GM12878 (cell line): ENCODE results near the gene HOXC5. TPM values are rescaled to one million over a fixed set of nuclear protein-coding genes. Genes with fewer than 3 reads are reported as not detected.

ENCODE experiments used
- ATAC-seq: fragments of 200-7000 bp; cut with Tn5 transposase; 3 replicates; pipeline ENCODE4 v1.9.1; 2020; ENCODE audit warnings: mild to moderate bottlenecking, moderate library complexity
- BruUV-seq: library from RNA; stranded (reverse); fragments of 400-500 nt; replicated peaks from 2 replicates; lab custom pipeline; 2021; lab: Mats Ljungman, UMichigan
- CTCF ChIA-PET: fragments of 300-600 bp; sonication (Branson Sonifier 250); formaldehyde crosslinking; extraction: SDS; loops from one replicate; lab custom pipeline; 2021; ENCODE audit warnings: inconsistent platforms; lab: Yijun Ruan, JAX
- POLR2A ChIA-PET: fragments of 350-600 bp; formaldehyde crosslinking; extraction: SDS; loops from one replicate; lab custom pipeline; 2021; ENCODE audit warnings: inconsistent platforms; lab: Charles Lee
- RAD21 ChIA-PET: fragments of 300-600 bp; sonication (Branson Sonifier 250); formaldehyde crosslinking; loops from one replicate; lab custom pipeline; 2023; ENCODE audit warnings: antibody characterized with exemption; ENCODE audit not compliant: unreplicated experiment; lab: Charles Lee
- SMC1A ChIA-PET: fragments of 300-600 bp; sonication (Branson Sonifier 250); formaldehyde crosslinking; loops from one replicate; lab custom pipeline; 2023; ENCODE audit not compliant: unreplicated experiment, uncharacterized antibody; lab: Charles Lee
- DNase-seq: peaks from one replicate; pipeline ENCODE4 v3.0.0-alpha.2; 2011; ENCODE audit warnings: low read depth, low spot score
- FAIRE-seq: peaks from 3 replicates; lab custom pipeline; 2011; peaks lifted over from hg19 to GRCh38; lab: Jason Lieb, UNC
- H2AFZ ChIP-seq: 2 replicates; pipeline ENCODE4 v1.6.0; 2011; ENCODE audit warnings: low read depth, low read length, control low read depth; ENCODE audit not compliant: control insufficient read depth
- H3K27ac ChIP-seq: 2 replicates; pipeline ENCODE4 v1.5.1; 2011; ENCODE audit warnings: control low read depth; ENCODE audit not compliant: control insufficient read depth, insufficient read depth
- H3K27me3 ChIP-seq, 2 experiments: replicated peaks in 1 of 2; 2 replicates each; pipeline versions ENCODE4 v1.6.0 to v1.6.1; 2011; ENCODE audit warnings: low read length in 1 of 2; ENCODE audit not compliant: control insufficient read depth in 2 of 2, insufficient read depth in 2 of 2
- H3K36me3 ChIP-seq, 2 experiments: 2 replicates each; pipeline ENCODE4 v1.5.1; 2011; ENCODE audit warnings: low read length in 1 of 2; ENCODE audit not compliant: control insufficient read depth in 2 of 2, insufficient read depth in 2 of 2
- H3K4me1 ChIP-seq: 2 replicates; pipeline ENCODE4 v1.6.1; 2011; ENCODE audit warnings: mild to moderate bottlenecking, low read length, moderate library complexity, mixed read lengths; ENCODE audit not compliant: control insufficient read depth, insufficient read depth
- H3K4me2 ChIP-seq: 2 replicates; pipeline ENCODE4 v1.6.0; 2011; ENCODE audit warnings: control low read depth; ENCODE audit not compliant: control insufficient read depth, insufficient read depth
- H3K4me3 ChIP-seq: fragments of 200-600 bp; sonication (generic); 2 replicates; pipeline ENCODE4 v1.5.1; 2016
- H3K79me2 ChIP-seq: 2 replicates; pipeline ENCODE4 v1.6.0; 2011; ENCODE audit warnings: low read length; ENCODE audit not compliant: control insufficient read depth, insufficient read depth
- H3K9ac ChIP-seq: 2 replicates; pipeline ENCODE4 v1.8.0; 2011; ENCODE audit warnings: low read length, control low read depth, mixed read lengths; ENCODE audit not compliant: control insufficient read depth, insufficient read depth
- H3K9me3 ChIP-seq: replicated peaks from 3 replicates; pipeline ENCODE4 v1.5.1; 2011; ENCODE audit warnings: mild to moderate bottlenecking, low read length; ENCODE audit not compliant: control insufficient read depth, insufficient read depth
- H4K20me1 ChIP-seq: 2 replicates; pipeline ENCODE4 v1.6.0; 2011; ENCODE audit not compliant: control insufficient read depth, insufficient read depth
- LARP7 ChIP-seq: fragments of 450-650 bp; IDR thresholded peaks from 2 replicates; pipeline ENCODE4 v1.6.1; 2017; ENCODE audit warnings: mild to moderate bottlenecking
- NBN ChIP-seq: fragments of 450-650 bp; IDR thresholded peaks from 2 replicates; pipeline ENCODE4 v1.6.1; 2016
- NFYB ChIP-seq: IDR thresholded peaks from 2 replicates; pipeline ENCODE4 v1.6.1; 2011; ENCODE audit warnings: low read depth, mild to moderate bottlenecking, low read length, improper control_type of control experiment, moderate library complexity; ENCODE audit not compliant: insufficient read depth
- SUZ12 ChIP-seq: fragments of 200-600 bp; sonication (generic); IDR thresholded peaks from one replicate; pipeline ENCODE4 v1.6.1; 2018; ENCODE audit warnings: antibody characterized with exemption, mild to moderate bottlenecking; ENCODE audit not compliant: unreplicated experiment
- WGBS: methylation state at CpG from one replicate; pipeline ENCODE4 v1.1.6; 2016; ENCODE audit warnings: low lambda C conversion rate; ENCODE audit not compliant: insufficient replicate concordance, insufficient coverage; ENCODE audit errors: missing lambda C conversion rate; 5-methylcytosine and 5-hydroxymethylcytosine counted together
- in situ Hi-C: fragments of 300-500 bp; cut with MboI; formaldehyde crosslinking; loops from 9 replicates; pipeline ENCODE4 v1.14.3; 2018; ENCODE audit warnings: mixed read lengths
- intact Hi-C: fragments of 100-400 bp; cut with micrococcal nuclease; formaldehyde crosslinking; loops from one replicate; pipeline ENCODE4 v1.14.2; 2022; ENCODE audit not compliant: unreplicated experiment
- polyA plus RNA-seq, 11 experiments: library from polyadenylated mRNA; depleted of rRNA in 4 of 11; unstranded in 6 of 11; stranded (reverse) in 5 of 11; fragments of >200 nt; fragmentation: Nextera tagmentation in 4 of 11; fragmentation: Illumina TruSeq in 1 of 11; extraction: Ambion mirVana in 4 of 11; extraction: Trizol in 1 of 11; gene quantifications; 1 replicate in 1 of 11; 2 replicates in 10 of 11; pipeline versions ENCODE4 v1.2.1 to v1.2.3, GENCODE V29; 2011 to 2016; ENCODE audit warnings: inconsistent platforms in 2 of 11, missing spikeins in 2 of 11, low read depth in 1 of 11
- total RNA-seq, 4 experiments: library from RNA; depleted of rRNA in 3 of 4; stranded (reverse); fragments of >200 nt in 3 of 4; fragmentation: Illumina TruSeq in 1 of 4; extraction: Trizol in 1 of 4; gene quantifications; 2 replicates each; pipeline versions ENCODE4 v1.2.1 to v1.2.3, GENCODE V29; 2013 to 2021

The HOXC5 gene
- total and polyA plus RNA-seq, 10 of the 15 experiments (the other 5 are each of a cell fraction or from before 2014, with no cell fraction given): 0.11 TPM; not detected in 9

DNA sequence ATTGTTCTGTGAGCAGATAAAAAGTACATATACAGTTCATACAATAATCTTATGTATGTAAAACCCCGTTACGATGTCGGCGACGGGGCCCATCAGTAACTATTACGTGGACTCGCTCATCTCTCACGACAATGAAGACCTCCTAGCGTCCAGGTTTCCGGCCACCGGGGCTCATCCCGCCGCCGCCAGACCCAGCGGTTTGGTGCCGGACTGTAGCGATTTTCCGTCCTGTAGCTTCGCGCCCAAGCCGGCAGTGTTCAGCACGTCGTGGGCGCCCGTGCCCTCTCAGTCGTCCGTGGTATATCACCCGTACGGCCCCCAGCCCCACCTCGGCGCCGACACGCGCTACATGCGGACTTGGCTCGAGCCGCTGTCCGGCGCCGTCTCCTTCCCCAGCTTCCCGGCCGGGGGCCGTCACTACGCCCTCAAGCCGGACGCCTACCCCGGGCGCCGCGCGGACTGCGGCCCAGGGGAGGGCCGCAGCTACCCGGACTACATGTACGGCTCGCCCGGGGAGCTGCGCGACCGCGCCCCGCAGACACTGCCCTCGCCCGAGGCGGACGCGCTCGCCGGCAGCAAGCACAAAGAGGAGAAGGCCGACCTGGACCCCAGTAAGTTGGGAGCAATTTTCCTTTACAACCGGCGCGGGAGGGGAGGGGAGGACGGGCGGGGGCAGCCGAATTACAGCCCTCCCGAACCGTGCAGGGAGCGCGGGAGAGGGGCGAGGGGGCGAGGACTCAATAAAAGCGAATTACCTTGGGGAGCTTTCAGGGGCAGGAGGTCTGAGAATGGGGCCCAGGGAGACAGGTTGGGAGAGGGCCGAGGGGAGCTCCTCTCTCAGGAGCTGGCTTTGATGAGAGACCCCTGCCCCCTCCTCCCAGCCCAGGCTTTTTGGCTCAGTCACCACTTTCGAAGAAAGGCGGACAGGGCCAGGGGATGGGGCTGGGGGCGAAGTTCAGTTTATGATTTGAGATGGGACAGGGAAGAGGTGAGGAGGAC, 32.4 kb upstream of the HOXC5 start, which contains the start of gene HOXC9:
Gene HOXC9, plus strand, starts transcription at position 46 of the 999 bp plus-strand sequence. Its CDS starts 28 bp downstream, at position 74.
- TF ChIP-seq SUZ12 (peak; percentile 57), LARP7 (0 out of 2 replicates have a peak, but pooled peaks have one; percentile 26), NFYB (0 out of 2 replicates have a peak, but pooled peaks have one; percentile 44), NBN (no peak)
- Histone ChIP-seq H3K36me3 (no peaks in the 10 kb centered on the region), H3K9me3 (no peaks in the 10 kb centered on the region), H2AFZ (no peak within 1 kb of the TSS; the same call in 1 of the 2 replicates), H3K27me3 (peaks cover 23 to 42% of the 10 kb centered on the region in 2 experiments), H3K4me3 (no peak within 1 kb of the TSS), H3K4me2 (0 out of 2 replicates have a peak within 1 kb of the TSS, but pooled peaks have one; percentile 2), H3K9ac (no peak within 1 kb of the TSS), H3K79me2 (no peaks in the 10 kb centered on the region), H3K27ac (no peak within 1 kb of the TSS), H4K20me1 (no peaks in the 10 kb centered on the region), H3K4me1 (peaks cover 4% of the 10 kb centered on the region)
- POLR2A ChIA-PET: interaction anchor here (0.6 to 1.2 kb wide), 3 partner anchors 10 to 205 kb away, joined by 3 to 5 read pairs (median 3); no protein-coding TSS in a partner anchor
- CTCF ChIA-PET: interaction anchor here (0.8 to 4.2 kb wide), 8 partner anchors 13 to 216 kb away, joined by 3 to 20 read pairs (median 3); partner anchors contain the start of genes HOXC10 and HOXC5
- BruUV-seq: no TSS peak
- intact Hi-C loops: loop anchor here (10.0 kb wide), 1 partner anchor 374 kb away; no protein-coding TSS in a partner anchor
- SMC1A ChIA-PET: interaction anchor here (1.0 to 1.1 kb wide), 3 partner anchors 8 to 17 kb away, joined by 3 to 5 read pairs (median 3); partner anchors contain the start of gene HOXC8
- no peak for DNase-seq
- RAD21 ChIA-PET: interaction anchor here (0.7 to 1.5 kb wide), 5 partner anchors 10 to 280 kb away, joined by 3 to 6 read pairs (median 4); partner anchors contain the start of genes HOXC10 and SMUG1
- 49% methylated on average over 48 of the region's 87 CpGs for WGBS
- ATAC-seq: no peak
- no peak for FAIRE-seq
- in situ Hi-C loops: no loop called here
